A673 (cell line): ENCODE results near the gene C2orf66.

Experiments used
- CTCF ChIP-seq: fragments of 300-800, 200-600 bp; sonication (generic); conservative IDR thresholded peaks from 2 replicates; pipeline ENCODE4 v1.5.1; 2017; ENCODE audit warnings: low read depth, mild to moderate bottlenecking, antibody characterized with exemption, low read length, moderate library complexity, mixed read lengths
- EZH2 ChIP-seq: fragments of 200-600 bp; sonication (generic); IDR thresholded peaks from 2 replicates; pipeline ENCODE4 v1.6.1; 2017; ENCODE audit warnings: borderline replicate concordance, low read depth, mild to moderate bottlenecking, mixed read lengths, antibody characterized with exemption, low read length; ENCODE audit not compliant: poor library complexity, severe bottlenecking

GRCh38 chr2:196767101-196767500 lies 42.1 kb downstream of the C2orf66 start:
- TF ChIP-seq CTCF: no peak
- no peak for TF ChIP-seq EZH2
